ENCODE data around the gene CD80.

Gene CD80

DNA sequence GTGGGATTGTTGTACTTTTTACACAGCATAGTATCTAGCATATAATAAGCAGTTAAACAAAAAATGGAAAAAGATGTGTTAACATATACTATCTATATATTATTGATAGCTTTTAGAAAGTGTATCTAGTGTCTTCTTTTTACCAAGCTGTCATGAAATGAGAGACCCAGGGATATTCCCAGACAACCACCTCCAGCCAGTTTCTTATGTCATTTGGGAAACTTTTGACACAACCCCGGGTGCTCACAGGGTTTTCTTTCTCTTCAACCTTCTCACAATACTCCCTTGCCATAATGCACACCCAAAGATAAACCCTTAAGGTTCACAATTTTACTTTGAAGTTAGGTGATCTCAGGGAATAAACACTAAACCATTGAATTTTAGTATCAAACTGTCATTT lies 33.4 kb upstream of the CD80 start:
- TF ChIP-seq, protein P1, sequence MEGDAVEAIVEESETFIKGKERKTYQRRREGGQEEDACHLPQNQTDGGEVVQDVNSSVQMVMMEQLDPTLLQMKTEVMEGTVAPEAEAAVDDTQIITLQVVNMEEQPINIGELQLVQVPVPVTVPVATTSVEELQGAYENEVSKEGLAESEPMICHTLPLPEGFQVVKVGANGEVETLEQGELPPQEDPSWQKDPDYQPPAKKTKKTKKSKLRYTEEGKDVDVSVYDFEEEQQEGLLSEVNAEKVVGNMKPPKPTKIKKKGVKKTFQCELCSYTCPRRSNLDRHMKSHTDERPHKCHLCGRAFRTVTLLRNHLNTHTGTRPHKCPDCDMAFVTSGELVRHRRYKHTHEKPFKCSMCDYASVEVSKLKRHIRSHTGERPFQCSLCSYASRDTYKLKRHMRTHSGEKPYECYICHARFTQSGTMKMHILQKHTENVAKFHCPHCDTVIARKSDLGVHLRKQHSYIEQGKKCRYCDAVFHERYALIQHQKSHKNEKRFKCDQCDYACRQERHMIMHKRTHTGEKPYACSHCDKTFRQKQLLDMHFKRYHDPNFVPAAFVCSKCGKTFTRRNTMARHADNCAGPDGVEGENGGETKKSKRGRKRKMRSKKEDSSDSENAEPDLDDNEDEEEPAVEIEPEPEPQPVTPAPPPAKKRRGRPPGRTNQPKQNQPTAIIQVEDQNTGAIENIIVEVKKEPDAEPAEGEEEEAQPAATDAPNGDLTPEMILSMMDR (IDR thresholded peaks at IDR 0.05; ENCODE audit: control insufficient read depth, extremely low read depth, insufficient read depth), result no peak
- H3K4me3 ChIP-seq (ENCODE audit: low read depth, low read length), result no peak overlapping the region
- no peak for DNase-seq (ENCODE audit: low read depth)

DNA sequence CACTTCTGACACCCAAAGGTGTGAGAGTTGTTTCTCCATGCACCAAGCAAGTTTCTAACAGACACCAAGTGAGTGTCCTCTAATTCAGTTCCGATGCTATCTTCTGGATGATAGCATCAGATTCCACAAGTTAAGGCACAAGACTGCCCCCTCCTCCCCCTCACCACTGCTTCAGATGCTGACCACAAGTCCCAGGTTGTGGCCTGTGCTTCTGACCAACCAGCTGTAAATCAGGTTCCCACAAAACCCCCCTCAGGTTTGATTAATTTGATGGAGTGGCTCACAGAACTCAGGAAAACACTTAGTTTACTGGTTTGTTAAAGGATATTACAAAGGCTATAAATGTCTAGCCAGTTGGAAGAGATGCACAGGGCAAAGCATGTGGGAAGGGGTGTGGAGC lies 31.3 kb upstream of the CD80 start:
- no peak overlapping the region for H3K4me3 ChIP-seq (ENCODE audit: low read depth, low read length)
- no peak for DNase-seq (ENCODE audit: low read depth)
- TF ChIP-seq, protein P1 (IDR thresholded peaks at IDR 0.05; ENCODE audit: control insufficient read depth, extremely low read depth, insufficient read depth), result no peak

DNA sequence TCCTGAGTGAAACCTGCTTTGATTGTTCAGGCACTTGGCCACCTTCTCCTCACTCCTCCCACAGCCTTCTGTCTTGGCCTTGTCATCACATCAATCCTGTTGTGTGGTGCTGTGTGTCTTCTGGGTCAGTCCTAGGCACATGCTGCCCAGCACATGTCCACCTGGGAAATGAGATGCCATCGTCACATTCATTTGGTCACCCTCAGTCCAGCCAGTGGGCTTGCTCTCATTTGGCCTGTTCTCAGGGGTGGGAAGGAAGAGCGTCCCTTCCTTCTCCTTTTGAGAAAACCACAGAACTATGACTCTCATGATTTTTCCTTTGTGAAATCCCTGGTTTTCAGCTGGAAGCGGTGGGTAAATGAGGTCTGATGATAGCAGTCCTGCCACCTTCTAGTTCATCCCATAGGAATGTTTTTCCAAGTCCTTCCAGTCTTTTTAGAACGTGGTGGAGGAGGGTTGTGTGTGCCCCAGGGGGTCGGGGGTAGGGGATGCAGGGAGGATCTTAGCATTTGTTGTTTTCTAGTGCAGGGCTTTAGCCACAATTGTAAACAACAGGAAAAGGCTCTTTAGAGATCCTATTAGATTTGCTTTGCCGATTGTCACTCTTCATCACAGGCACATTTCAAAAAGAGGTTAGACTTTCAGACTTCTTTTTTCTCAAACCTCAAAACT lies 29.8 kb upstream of the CD80 start:
- TF ChIP-seq, protein P1 (IDR thresholded peaks at IDR 0.05; ENCODE audit: control insufficient read depth, extremely low read depth, insufficient read depth), result no peak
- no peak overlapping the region for H3K4me3 ChIP-seq (ENCODE audit: low read depth, low read length)

DNA sequence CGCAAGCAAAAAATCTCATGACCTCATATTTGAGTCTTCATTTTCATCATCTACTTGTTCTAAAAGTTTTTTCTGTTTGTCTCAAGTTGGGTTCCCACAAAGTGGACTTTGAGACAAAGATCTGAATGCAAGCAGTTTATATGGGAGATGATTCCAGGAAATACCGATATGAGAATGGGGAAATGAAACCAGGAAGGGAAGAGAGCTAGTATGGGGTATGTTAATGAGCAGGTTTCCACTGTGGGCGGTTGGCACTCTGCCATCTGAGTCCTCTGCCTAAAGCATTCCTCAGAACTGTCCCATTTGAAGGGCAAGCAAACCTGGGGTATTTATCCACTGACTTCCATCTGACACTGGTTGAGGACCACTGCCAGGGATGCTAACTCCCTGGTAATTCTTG lies 28.7 kb upstream of the CD80 start:
- TF ChIP-seq, protein P1 (IDR thresholded peaks at IDR 0.05; ENCODE audit: control insufficient read depth, extremely low read depth, insufficient read depth), result no peak

More for the DNA sequence above, 29.8 kb upstream of the CD80 start:
- DNase-seq (ENCODE audit: low read depth), result no peak

DNA sequence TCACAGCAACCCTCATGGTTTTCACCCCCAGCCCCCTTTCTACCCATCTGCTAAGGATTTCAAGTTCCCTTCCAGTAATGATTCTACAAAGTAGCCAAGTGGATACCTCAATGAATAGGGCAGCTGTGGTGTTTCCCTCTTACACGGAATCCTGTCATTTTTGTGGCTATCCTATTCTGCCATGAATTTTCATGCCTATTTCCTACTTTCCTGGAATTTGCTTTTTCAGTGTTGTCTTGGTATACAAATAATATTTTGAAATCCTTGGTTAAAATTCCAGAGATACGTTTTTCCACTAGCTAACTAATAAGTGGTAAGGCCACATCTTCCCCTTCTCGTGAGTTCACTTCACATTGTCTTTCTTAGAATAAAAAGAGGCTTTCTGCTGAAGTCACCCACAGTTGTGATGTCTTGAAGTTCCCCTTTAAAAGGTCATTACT lies 27.3 kb upstream of the CD80 start:
- no peak for DNase-seq (ENCODE audit: low read depth)
- TF ChIP-seq, protein P1 (IDR thresholded peaks at IDR 0.05; ENCODE audit: control insufficient read depth, extremely low read depth, insufficient read depth), result no peak
- no peak overlapping the region for H3K4me3 ChIP-seq (ENCODE audit: low read depth, low read length)

More for the DNA sequence above, 28.7 kb upstream of the CD80 start:
- H3K4me3 ChIP-seq (ENCODE audit: low read depth, low read length), result no peak overlapping the region
- no peak for DNase-seq (ENCODE audit: low read depth)

DNA sequence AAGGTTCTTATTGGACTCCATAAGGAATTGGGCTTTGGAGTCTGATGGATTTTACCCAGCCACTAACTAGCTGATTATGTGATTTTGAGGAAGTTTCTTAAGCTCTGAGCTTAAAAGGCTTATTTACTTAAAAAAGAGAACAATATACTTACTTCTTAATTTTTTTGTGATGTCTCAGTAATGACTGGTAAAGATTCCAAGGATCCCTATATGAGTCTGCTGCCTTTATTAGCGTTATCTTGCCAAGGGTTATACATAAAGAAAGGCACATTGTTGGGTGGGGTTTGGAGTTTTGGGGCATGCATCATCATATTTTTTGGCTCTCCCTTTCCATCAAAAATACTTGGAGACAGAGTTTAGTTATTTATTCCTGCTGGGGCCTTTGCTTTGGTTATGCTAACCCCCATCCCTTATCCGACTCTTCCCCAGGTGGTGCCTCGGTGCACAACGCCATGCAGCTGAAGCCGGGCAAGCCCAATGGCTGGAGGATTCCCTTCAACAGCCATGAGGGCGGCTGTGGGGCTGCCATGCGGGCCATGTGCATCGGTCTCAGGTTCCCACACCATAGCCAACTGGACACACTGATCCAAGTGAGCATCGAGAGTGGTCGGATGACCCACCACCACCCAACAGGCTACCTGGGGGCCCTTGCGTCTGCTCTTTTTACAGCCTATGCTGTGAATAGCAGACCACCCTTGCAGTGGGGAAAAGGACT lies 26.6 kb upstream of the CD80 start:
- TF ChIP-seq, protein P1 (IDR thresholded peaks at IDR 0.05; ENCODE audit: control insufficient read depth, extremely low read depth, insufficient read depth), result no peak
- no peak for DNase-seq (ENCODE audit: low read depth)
- no peak overlapping the region for H3K4me3 ChIP-seq (ENCODE audit: low read depth, low read length)

All from LNCaP clone FGC (cell line).